ENCODE data around the gene EDAR. TPM values are rescaled to one million over a fixed set of nuclear protein-coding genes. Genes with fewer than 3 reads are reported as not detected.

Gene EDAR
- total RNA-seq, 3 donors from 2014 or later (not counting 1 experiment from before 2014, with no cell fraction given) = 0.11 to 0.23 TPM; not detected in 1

- ATAC-seq (no peak), DNase-seq (no peak)
- H3K4me3 ChIP-seq (ENCODE audit: low read length) = no peak overlapping the region
- H3K27ac ChIP-seq (ENCODE audit: low read length) = no peak overlapping the region
- Mint-ChIP-seq H3K36me3 (no peaks in the 10 kb centered on the region), H3K4me1 (no peaks in the 10 kb centered on the region), H3K27ac (no peak overlapping the region), H3K4me3 (no peak overlapping the region), H3K9me3 (no peaks in the 10 kb centered on the region), H3K27me3 (ENCODE audit: low read depth in 2 of 2) (no peaks in the 10 kb centered on the region)
- H3K27me3 ChIP-seq (ENCODE audit: control insufficient read depth, insufficient read depth, low read length) = no peaks in the 10 kb centered on the region
- no peak for TF ChIP-seq CTCF (IDR thresholded peaks at IDR 0.05)
- 94% methylated on average over 15 of the region's 15 CpGs for WGBS (ENCODE audit: insufficient coverage)
- intact Hi-C loops (cut with micrococcal nuclease) = no loop called here
- no peaks in the 10 kb centered on the region for H3K36me3 ChIP-seq (ENCODE audit: control insufficient read depth, insufficient read depth, low read length)
- no peaks in the 10 kb centered on the region for H3K9me3 ChIP-seq (ENCODE audit: control insufficient read depth, insufficient read depth, low read length)
- no peaks in the 10 kb centered on the region for H3K4me1 ChIP-seq (ENCODE audit: control insufficient read depth, insufficient read depth, low read length)
Observed at GRCh38 chr2:108918156-108918874, 70.7 kb downstream of the EDAR start.

GRCh38 chr2:108917526-108917925 is 71.5 kb downstream of the EDAR start:
- Mint-ChIP-seq H3K4me3 (no peak overlapping the region), H3K9me3 (no peaks in the 10 kb centered on the region), H3K36me3 (no peaks in the 10 kb centered on the region), H3K4me1 (no peaks in the 10 kb centered on the region), H3K27me3 (ENCODE audit: low read depth in 2 of 2) (no peaks in the 10 kb centered on the region), H3K27ac (no peak overlapping the region)
- DNase-seq = no peak
- Histone ChIP-seq H3K4me3 (ENCODE audit: low read length) (no peak overlapping the region), H3K36me3 (ENCODE audit: control insufficient read depth, insufficient read depth, low read length) (no peaks in the 10 kb centered on the region), H3K9me3 (ENCODE audit: control insufficient read depth, insufficient read depth, low read length) (no peaks in the 10 kb centered on the region), H3K27ac (ENCODE audit: low read length) (no peak overlapping the region), H3K27me3 (ENCODE audit: control insufficient read depth, insufficient read depth, low read length) (no peaks in the 10 kb centered on the region), H3K4me1 (ENCODE audit: control insufficient read depth, insufficient read depth, low read length) (no peaks in the 10 kb centered on the region)
- WGBS (ENCODE audit: insufficient coverage) = 79% methylated on average over 5 of the region's 5 CpGs
- ATAC-seq = no peak
- TF ChIP-seq CTCF (IDR thresholded peaks at IDR 0.05) = no peak
- intact Hi-C loops (cut with micrococcal nuclease) = no loop called here

- no peaks in the 10 kb centered on the region for H3K4me1 ChIP-seq (ENCODE audit: control insufficient read depth, insufficient read depth, low read length)
- intact Hi-C loops (cut with micrococcal nuclease) = no loop called here
- no peak overlapping the region for H3K4me3 ChIP-seq (ENCODE audit: low read length)
- H3K36me3 ChIP-seq (ENCODE audit: control insufficient read depth, insufficient read depth, low read length) = no peaks in the 10 kb centered on the region
- Mint-ChIP-seq H3K36me3 (no peaks in the 10 kb centered on the region), H3K27me3 (ENCODE audit: low read depth in 2 of 2) (no peaks in the 10 kb centered on the region), H3K4me1 (no peaks in the 10 kb centered on the region), H3K27ac (no peak overlapping the region), H3K4me3 (no peak overlapping the region), H3K9me3 (no peaks in the 10 kb centered on the region)
- DNase-seq (no peak), ATAC-seq (no peak)
- H3K27me3 ChIP-seq (ENCODE audit: control insufficient read depth, insufficient read depth, low read length) = no peaks in the 10 kb centered on the region
- 54% methylated on average over 14 of the region's 14 CpGs for WGBS (ENCODE audit: insufficient coverage)
- no peak for TF ChIP-seq CTCF (IDR thresholded peaks at IDR 0.05)
- no peaks in the 10 kb centered on the region for H3K9me3 ChIP-seq (ENCODE audit: control insufficient read depth, insufficient read depth, low read length)
- no peak overlapping the region for H3K27ac ChIP-seq (ENCODE audit: low read length)
Observed at GRCh38 chr2:108916796-108917421, 72.1 kb downstream of the EDAR start.
